Fibroblast of the aortic adventitia (primary cell): ENCODE results near the gene ZBTB20. TPM values are rescaled to one million over a fixed set of nuclear protein-coding genes. Genes with fewer than 3 reads are reported as not detected.

Experiments
- DNase-seq: peaks from one replicate; pipeline ENCODE4 v3.0.0-alpha.2; 2010; ENCODE audit warnings: low read depth
- H3K4me3 ChIP-seq: 2 replicates; pipeline ENCODE4 v1.5.1; 2011; ENCODE audit warnings: low read depth, mild to moderate bottlenecking, control low read depth, low read length, moderate library complexity
- CTCF ChIP-seq: IDR thresholded peaks from 2 replicates; pipeline ENCODE4 v1.5.1; 2011; ENCODE audit warnings: mild to moderate bottlenecking, low read length, control low read depth, inconsistent platforms; ENCODE audit not compliant: insufficient read depth
- total RNA-seq: library from RNA; depleted of rRNA; stranded (reverse); fragments of >200 nt; gene quantifications from 2 replicates; pipeline ENCODE4 v1.2.3, GENCODE V29; 2012; ENCODE audit warnings: low replicate concordance

ZBTB20 gene
- total RNA-seq, 1 donor = 47.2 TPM

- H3K4me3 ChIP-seq = no peak overlapping the region
- DNase-seq = peak; percentile 33
- no peak for TF ChIP-seq CTCF
Measured at GRCh38 chr3:114444216-114444615, 702.9 kb downstream of the ZBTB20 start.

- H3K4me3 ChIP-seq = no peak overlapping the region
- DNase-seq = peak; percentile 57
- no peak for TF ChIP-seq CTCF
Measured at GRCh38 chr3:114442246-114442645, 704.8 kb downstream of the ZBTB20 start.

- no peak for TF ChIP-seq CTCF
- no peak overlapping the region for H3K4me3 ChIP-seq
- DNase-seq = no peak
Measured at GRCh38 chr3:114441386-114441785, 705.7 kb downstream of the ZBTB20 start.

- TF ChIP-seq CTCF = no peak
- no peak for DNase-seq
- no peak overlapping the region for H3K4me3 ChIP-seq
Measured at GRCh38 chr3:114440700-114441099, 706.4 kb downstream of the ZBTB20 start.

GRCh38 chr3:114439284-114439683 lies 707.8 kb downstream of the ZBTB20 start:
- TF ChIP-seq CTCF = no peak
- no peak overlapping the region for H3K4me3 ChIP-seq
- no peak for DNase-seq

- H3K4me3 ChIP-seq = no peak overlapping the region
- no peak for DNase-seq
- no peak for TF ChIP-seq CTCF
Measured at GRCh38 chr3:114437897-114438296, 709.2 kb downstream of the ZBTB20 start.

GRCh38 chr3:114436182-114436581 lies 710.9 kb downstream of the ZBTB20 start:
- no peak for DNase-seq
- H3K4me3 ChIP-seq = no peak overlapping the region
- no peak for TF ChIP-seq CTCF
